ENCODE results near the gene ACVR2A. TPM values are rescaled to one million over a fixed set of nuclear protein-coding genes. Genes with fewer than 3 reads are reported as not detected.

ACVR2A gene
- 19.1 and 32.8 TPM in 2 replicates for total RNA-seq

DNA sequence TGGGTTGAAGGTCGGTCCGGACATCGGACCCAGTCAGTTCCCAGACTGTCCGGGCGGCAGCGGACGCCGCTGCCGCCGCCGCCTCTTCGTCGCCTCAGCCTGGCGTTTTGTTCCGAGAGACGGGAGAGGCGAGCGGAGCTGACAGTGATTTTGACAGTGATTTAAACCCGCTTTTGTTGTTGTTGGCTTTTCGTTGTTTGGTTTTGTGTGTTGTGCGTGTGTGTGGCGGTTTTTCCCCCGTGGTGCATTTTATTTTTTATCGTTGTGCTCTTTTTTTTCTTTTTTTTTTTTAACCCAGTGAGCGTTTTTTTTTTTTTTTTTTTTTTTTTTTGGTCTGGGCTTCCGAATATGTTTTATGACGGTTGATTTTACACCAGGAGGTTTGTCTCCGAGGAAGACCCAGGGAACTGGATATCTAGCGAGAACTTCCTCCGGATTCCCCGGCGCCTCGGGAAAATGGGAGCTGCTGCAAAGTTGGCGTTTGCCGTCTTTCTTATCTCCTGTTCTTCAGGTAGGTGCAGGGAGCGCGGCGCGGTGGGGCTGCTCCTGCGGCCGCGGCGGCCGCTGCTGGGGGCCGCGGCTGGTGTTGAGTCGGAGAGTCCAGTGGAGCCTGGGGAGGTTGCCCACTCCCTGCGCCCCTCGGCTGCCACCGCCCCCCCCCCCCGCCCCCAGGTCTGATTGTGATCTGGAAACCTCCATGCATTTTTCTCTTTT lies at the start of gene ACVR2A:
Gene ACVR2A, plus strand, starts transcription at position 333 of the 714 bp plus-strand sequence. Its CDS starts 124 bp downstream, at position 457.

Small RNAs within 50 kb of the gene (small RNA-seq; reads per million reads assigned to genes)
- gene RNU6-1275P: not detected

Other genes starting within 250 kb of the ACVR2A start
- gene ORC4, start 175.7 kb downstream of the ACVR2A start, total RNA-seq: 37.6 and 61.8 TPM in 2 replicates
- 29.1 and 37.2 TPM in 2 replicates for gene MBD5, start 176.1 kb downstream of the ACVR2A start, total RNA-seq

All from hair follicle dermal papilla cell (primary cell).